Body of pancreas (tissue), 4 donors: ENCODE results near the gene GPR158.

Source experiments
- CTCF ChIP-seq, 7 experiments: fragments of 450-650 bp in 4 of 7; fragments of 200-600 bp in 3 of 7; sonication (generic) in 3 of 7; IDR thresholded peaks; one replicate each; pipeline ENCODE4 v1.5.1; 2016 to 2019; ENCODE audit warnings: antibody characterized with exemption in 7 of 7
- POLR2A ChIP-seq, 3 donors: fragments of 450-650 bp; IDR thresholded peaks; one replicate each; pipeline ENCODE4 v1.6.1; 2016; ENCODE audit warnings: antibody characterized with exemption in 3 of 3, mild to moderate bottlenecking in 2 of 3

GRCh38 chr10:25288181-25288580, 113.4 kb downstream of the GPR158 start:
- no peak for TF ChIP-seq CTCF (IDR thresholded peaks at IDR 0.05)
- no peak for TF ChIP-seq POLR2A (IDR thresholded peaks at IDR 0.05)
